ENCODE measurements around the gene PTPRN2.
A peak's percentile ranks its signal among the peaks of the same experiment; 100 is the strongest.

PTPRN2 gene

GRCh38 chr7:157961731-157962457 is 625.7 kb downstream of the PTPRN2 start:
- TF ChIP-seq CTCF (IDR thresholded peaks at IDR 0.05; ENCODE audit: control insufficient read depth, extremely low read depth, insufficient read depth) = no peak
- peak; percentile 40 for DNase-seq (ENCODE audit: low read depth)
- H3K4me3 ChIP-seq (ENCODE audit: low read depth, low read length) = no peak overlapping the region

GRCh38 chr7:157955348-157955999 is 632.1 kb downstream of the PTPRN2 start:
- DNase-seq (ENCODE audit: low read depth) = no peak
- TF ChIP-seq CTCF (IDR thresholded peaks at IDR 0.05; ENCODE audit: control insufficient read depth, extremely low read depth, insufficient read depth) = no peak
- no peak overlapping the region for H3K4me3 ChIP-seq (ENCODE audit: low read depth, low read length)

DNA sequence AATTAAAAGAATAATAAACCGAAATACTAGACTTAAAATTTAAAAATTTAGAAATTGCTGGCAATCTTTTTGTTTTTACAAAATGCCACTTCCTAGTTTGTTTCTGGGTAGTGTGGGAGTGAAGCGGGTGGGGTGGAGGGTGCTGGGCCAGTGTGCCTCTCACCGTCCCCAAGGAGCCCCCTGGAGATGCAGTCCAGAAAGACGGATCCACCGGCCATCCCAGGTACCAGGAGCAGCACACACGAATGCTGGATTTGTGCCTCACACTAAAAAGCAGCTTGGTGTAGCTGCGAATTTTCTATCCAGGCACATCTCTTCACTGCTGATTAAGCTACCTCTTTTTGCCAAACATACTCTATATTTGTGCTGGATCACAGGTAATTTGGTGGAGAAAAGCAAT is 632.7 kb downstream of the PTPRN2 start:
- no peak overlapping the region for H3K4me3 ChIP-seq (ENCODE audit: low read depth, low read length)
- TF ChIP-seq CTCF (IDR thresholded peaks at IDR 0.05; ENCODE audit: control insufficient read depth, extremely low read depth, insufficient read depth) = no peak
- DNase-seq (ENCODE audit: low read depth) = no peak

DNA sequence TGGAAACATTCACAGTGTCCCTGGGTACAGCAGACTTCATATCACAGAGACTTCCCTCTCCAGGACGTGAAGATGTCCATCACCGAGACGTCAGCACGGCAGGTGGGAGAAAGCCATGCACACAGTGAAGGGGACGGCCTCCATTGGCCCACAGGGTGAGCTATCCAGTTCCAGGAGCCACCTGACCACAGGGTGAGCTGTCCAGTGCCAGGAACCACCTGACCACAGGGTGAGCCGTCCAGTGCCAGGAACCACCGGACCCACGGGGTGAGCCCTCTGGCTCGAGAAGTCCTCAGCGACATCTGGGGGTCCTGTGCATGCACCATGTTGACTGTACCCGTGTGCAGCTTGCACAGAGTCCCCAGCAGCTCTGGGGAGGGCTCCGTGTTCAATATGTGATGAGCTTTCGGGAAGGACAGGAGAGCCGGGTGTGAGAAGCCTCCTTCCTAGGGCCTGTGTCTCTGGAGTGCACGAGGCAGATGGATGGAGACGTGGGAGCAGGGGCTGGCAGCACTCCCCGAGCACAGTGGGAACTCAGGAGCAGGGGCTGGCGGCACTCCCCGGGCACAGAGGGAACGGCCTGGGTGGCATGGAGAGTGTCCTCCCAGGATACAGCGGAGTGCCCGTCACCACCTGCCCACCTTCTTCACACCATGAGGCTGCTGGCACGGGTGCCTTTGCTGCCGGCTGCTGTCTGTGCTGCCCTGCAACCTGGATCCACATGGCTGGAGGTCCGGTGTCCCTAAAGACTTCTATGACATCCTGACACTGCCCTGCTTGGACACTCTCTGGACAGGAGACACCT is 634.6 kb downstream of the PTPRN2 start:
- no peak overlapping the region for H3K4me3 ChIP-seq (ENCODE audit: low read depth, low read length)
- no peak for TF ChIP-seq CTCF (IDR thresholded peaks at IDR 0.05; ENCODE audit: control insufficient read depth, extremely low read depth, insufficient read depth)
- no peak for DNase-seq (ENCODE audit: low read depth)

GRCh38 chr7:157952050-157952667 is 635.5 kb downstream of the PTPRN2 start:
- no peak for DNase-seq (ENCODE audit: low read depth)
- TF ChIP-seq CTCF (IDR thresholded peaks at IDR 0.05; ENCODE audit: control insufficient read depth, extremely low read depth, insufficient read depth) = no peak

GRCh38 chr7:157951300-157952049 is 636.1 kb downstream of the PTPRN2 start:
- no peak for TF ChIP-seq CTCF (IDR thresholded peaks at IDR 0.05; ENCODE audit: control insufficient read depth, extremely low read depth, insufficient read depth)
- no peak for DNase-seq (ENCODE audit: low read depth)

More at GRCh38 chr7:157952050-157952667, 635.5 kb downstream of the PTPRN2 start:
- H3K4me3 ChIP-seq (ENCODE audit: low read depth, low read length) = no peak overlapping the region

More at GRCh38 chr7:157951300-157952049, 636.1 kb downstream of the PTPRN2 start:
- no peak overlapping the region for H3K4me3 ChIP-seq (ENCODE audit: low read depth, low read length)

Measured in LNCaP clone FGC (cell line).